Measurements from ENCODE around the gene SENP6.

- TF ChIP-seq ZNF175 (tag by site-specific recombination; IDR thresholded peaks at IDR 0.05), result no peak
- TF ChIP-seq ATF2 (tag by site-specific recombination; IDR thresholded peaks at IDR 0.05; ENCODE audit: low read depth), result no peak
- no peak for TF ChIP-seq PRDM2 (tag by site-specific recombination; IDR thresholded peaks at IDR 0.05; ENCODE audit: borderline replicate concordance)
- no peak for TF ChIP-seq ZNF138 (tag by site-specific recombination; IDR thresholded peaks at IDR 0.05; ENCODE audit: borderline replicate concordance)
These were observed 796 bp downstream of the SENP6 start for GRCh38 chr6:75602246-75603105.

Measured in HEK293 (cell line).